SIG-M5 treated with dmso at 0.1 percent for 504 hours (cell line): ENCODE measurements around the gene CDH24.

Source experiments
- DNase-seq: peaks from one replicate; lab custom pipeline; 2025; ENCODE audit not compliant: unreplicated experiment; lab: John Stamatoyannopoulos, UW

CDH24 gene

DNA sequence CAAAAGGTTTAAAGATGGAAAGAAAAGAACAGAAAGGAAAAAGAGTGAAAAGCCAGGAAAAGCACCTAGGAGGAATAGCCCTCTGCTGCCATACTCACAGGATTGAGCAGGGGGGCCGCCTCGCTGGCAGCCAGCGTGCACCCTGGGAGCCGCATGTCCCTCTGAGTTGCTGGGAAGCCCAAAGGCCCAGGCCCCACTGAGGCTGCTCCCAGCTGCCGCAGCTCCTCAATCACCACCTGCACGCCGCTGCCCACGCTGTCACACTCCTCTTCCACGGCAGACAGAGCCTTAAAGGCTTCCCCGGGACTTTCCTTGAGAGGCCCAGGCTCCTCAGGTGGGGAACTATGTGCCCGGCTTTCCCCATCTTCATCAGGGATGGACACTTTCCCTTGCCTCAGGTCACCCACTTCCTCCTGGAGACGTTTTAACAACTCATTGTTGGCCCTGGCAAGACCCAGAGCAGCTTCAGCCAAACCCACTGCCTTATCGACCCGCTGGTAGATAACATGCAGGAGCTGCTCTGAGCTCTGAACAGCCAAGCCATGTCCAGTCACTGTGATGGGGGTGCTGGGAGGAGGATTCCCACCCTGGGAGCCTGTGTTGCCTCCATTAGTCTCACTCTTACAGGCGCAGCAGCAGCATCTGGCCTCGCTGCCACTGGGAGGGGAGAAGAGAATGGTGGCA, 58.8 kb downstream of the CDH24 start:
- DNase-seq, result no peak

- no peak for DNase-seq
Measured at GRCh38 chr14:22997676-22998323, 59.5 kb downstream of the CDH24 start.
